Thyroid gland (tissue), 4 donors: Measurements from ENCODE around the gene CAGE1. TPM values are rescaled to one million over a fixed set of nuclear protein-coding genes. Genes with fewer than 3 reads are reported as not detected.

Experiments
- DNase-seq, 2 donors: peaks; one replicate each; pipeline ENCODE4 v3.0.0-alpha.2; 2019
- H3K27ac ChIP-seq, 3 donors: fragments of 200-600 bp; sonication (generic); 1 replicate in 2 of 3; 2 replicates in 1 of 3; pipeline ENCODE4 v1.5.1; 2016 to 2019; ENCODE audit warnings: mild to moderate bottlenecking in 1 of 3, moderate library complexity in 1 of 3
- H3K27me3 ChIP-seq: fragments of 200-600 bp; sonication (generic); one replicate; pipeline ENCODE4 v1.5.1; 2019
- H3K36me3 ChIP-seq, 2 donors: fragments of 200-600 bp; sonication (generic); one replicate each; pipeline ENCODE4 v1.5.1; 2016 to 2019
- H3K4me1 ChIP-seq, 2 donors: fragments of 200-600 bp; sonication (generic); one replicate each; pipeline ENCODE4 v1.5.1; 2017 to 2019
- H3K4me3 ChIP-seq, 3 donors: fragments of 200-600 bp; sonication (generic); replicated peaks in 1 of 3; 1 replicate in 2 of 3; 2 replicates in 1 of 3; pipeline ENCODE4 v1.5.1; 2016; ENCODE audit warnings: mild to moderate bottlenecking in 1 of 3
- H3K9me3 ChIP-seq: fragments of 200-600 bp; sonication (generic); one replicate; pipeline ENCODE4 v1.5.1; 2017
- CTCF ChIP-seq, 6 experiments: fragments of 200-600 bp in 3 of 6; fragments of 450-650 bp in 3 of 6; sonication (generic) in 3 of 6; IDR thresholded peaks; one replicate each; pipeline ENCODE4 v1.5.1; 2016 to 2019; ENCODE audit warnings: antibody characterized with exemption in 6 of 6, mild to moderate bottlenecking in 2 of 6, inconsistent platforms in 1 of 6, moderate library complexity in 1 of 6
- POLR2A ChIP-seq, 2 donors: fragments of 450-650 bp; IDR thresholded peaks; one replicate each; pipeline ENCODE4 v1.6.1; 2017; ENCODE audit warnings: antibody characterized with exemption in 2 of 2, mild to moderate bottlenecking in 2 of 2, moderate library complexity in 1 of 2
- WGBS, 2 donors: methylation state at CpG; one replicate each; pipeline ENCODE4 v1.1.5; 2017; 5-methylcytosine and 5-hydroxymethylcytosine counted together
- intact Hi-C: fragments of 100-400 bp; cut with DNase I; formaldehyde crosslinking; loops from one replicate; pipeline ENCODE4 v1.15.1; 2023
- total RNA-seq, 4 donors: library from RNA; depleted of rRNA; stranded (reverse); fragments of >200 nt; gene quantifications; one replicate each; pipeline ENCODE4 v1.2.3, GENCODE V29; 2016

The CAGE1 gene
- total RNA-seq, 4 donors from 2014 or later, result 0.20 TPM; not detected in 3

DNA sequence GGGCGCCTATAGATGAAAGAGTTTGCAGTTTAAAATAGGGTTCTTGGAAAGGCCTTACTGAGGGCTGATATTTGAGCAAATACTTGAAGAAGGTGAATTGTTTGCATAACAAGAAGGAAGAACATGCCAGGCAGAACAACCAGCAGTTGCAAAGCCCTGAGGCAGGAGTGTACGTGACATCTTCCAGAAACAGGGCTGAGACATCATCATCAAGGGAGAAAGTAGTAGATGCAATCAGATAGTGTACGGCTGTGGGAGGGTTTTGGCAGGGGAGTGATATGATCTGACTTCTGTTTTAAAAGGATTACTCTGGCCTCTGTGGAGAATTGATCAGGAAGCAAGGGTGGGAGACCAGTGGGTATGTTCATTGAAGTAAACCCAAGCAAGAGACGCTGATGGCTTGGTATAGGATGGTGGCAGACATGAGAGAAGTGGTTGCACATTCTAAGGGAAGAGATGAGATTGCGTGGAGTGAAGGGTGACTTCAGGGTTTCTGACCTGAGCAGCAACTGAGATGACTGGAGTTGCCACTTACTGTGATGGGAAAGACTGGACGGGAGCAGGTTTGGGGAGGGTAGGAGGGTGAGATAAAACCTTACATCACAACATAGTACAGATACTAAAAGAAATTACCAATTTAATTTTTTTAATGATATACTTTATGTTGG, 28.8 kb upstream of the CAGE1 start:
- Histone ChIP-seq H3K4me3 (no peak overlapping the region), H3K27me3 (no peaks in the 10 kb centered on the region), H3K27ac (no peak overlapping the region), H3K4me1 (peaks cover 0 to 3% of the 10 kb centered on the region in 2 donors), H3K36me3 (peaks cover 36 to 43% of the 10 kb centered on the region in 2 donors), H3K9me3 (no peaks in the 10 kb centered on the region)
- 89 to 91% methylated on average over 6 of the region's 6 CpGs for WGBS, 2 donors
- TF ChIP-seq CTCF (IDR thresholded peaks at IDR 0.05) (no peak), POLR2A (IDR thresholded peaks at IDR 0.05) (no peak)
- intact Hi-C loops, result no loop called here
- DNase-seq, result no peak

- no peak for TF ChIP-seq POLR2A (IDR thresholded peaks at IDR 0.05)
- TF ChIP-seq CTCF (IDR thresholded peaks at IDR 0.05), result no peak
- intact Hi-C loops, result no loop called here
- DNase-seq, result no peak
- Histone ChIP-seq H3K27me3 (no peaks in the 10 kb centered on the region), H3K36me3 (peaks cover 36 to 43% of the 10 kb centered on the region in 2 donors), H3K27ac (no peak overlapping the region), H3K4me1 (peaks cover 0 to 4% of the 10 kb centered on the region in 2 donors), H3K4me3 (no peak overlapping the region), H3K9me3 (no peaks in the 10 kb centered on the region)
- WGBS, 2 donors, result 85 to 91% methylated on average over 2 of the region's 2 CpGs
Observed at GRCh38 chr6:7417684-7418083, 28.1 kb upstream of the CAGE1 start.

DNA sequence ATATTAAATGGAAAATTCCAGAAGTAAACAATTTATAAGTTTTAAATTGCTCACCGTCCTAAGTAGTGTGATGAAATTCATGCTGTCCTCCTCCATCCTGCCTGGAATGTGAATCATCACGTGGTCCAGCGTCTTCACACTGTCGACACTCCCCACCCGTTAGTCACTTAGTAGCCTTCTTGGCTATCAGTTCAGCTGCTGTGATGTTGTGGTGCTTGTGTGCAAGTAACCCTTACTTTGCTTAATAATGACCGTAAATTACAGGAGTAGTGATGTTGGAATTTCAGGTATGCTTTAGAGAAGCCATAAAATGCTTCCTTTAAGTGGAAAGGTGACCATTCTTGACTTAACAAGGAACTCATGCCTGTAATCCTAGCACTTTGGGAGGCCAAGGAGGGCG, 25.3 kb upstream of the CAGE1 start:
- H3K27ac ChIP-seq, result no peak overlapping the region
- H3K4me1 ChIP-seq, result peaks cover 0 to 4% of the 10 kb centered on the region in 2 donors
- peaks cover 58 to 63% of the 10 kb centered on the region in 2 donors for H3K36me3 ChIP-seq
- WGBS, 2 donors, result 84 to 90% methylated on average over 7 of the region's 7 CpGs
- H3K9me3 ChIP-seq, result no peaks in the 10 kb centered on the region
- intact Hi-C loops, result no loop called here
- H3K4me3 ChIP-seq, result no peak overlapping the region
- no peak for TF ChIP-seq POLR2A (IDR thresholded peaks at IDR 0.05)
- TF ChIP-seq CTCF (IDR thresholded peaks at IDR 0.05), result no peak
- H3K27me3 ChIP-seq, result no peaks in the 10 kb centered on the region
- DNase-seq, result no peak

DNA sequence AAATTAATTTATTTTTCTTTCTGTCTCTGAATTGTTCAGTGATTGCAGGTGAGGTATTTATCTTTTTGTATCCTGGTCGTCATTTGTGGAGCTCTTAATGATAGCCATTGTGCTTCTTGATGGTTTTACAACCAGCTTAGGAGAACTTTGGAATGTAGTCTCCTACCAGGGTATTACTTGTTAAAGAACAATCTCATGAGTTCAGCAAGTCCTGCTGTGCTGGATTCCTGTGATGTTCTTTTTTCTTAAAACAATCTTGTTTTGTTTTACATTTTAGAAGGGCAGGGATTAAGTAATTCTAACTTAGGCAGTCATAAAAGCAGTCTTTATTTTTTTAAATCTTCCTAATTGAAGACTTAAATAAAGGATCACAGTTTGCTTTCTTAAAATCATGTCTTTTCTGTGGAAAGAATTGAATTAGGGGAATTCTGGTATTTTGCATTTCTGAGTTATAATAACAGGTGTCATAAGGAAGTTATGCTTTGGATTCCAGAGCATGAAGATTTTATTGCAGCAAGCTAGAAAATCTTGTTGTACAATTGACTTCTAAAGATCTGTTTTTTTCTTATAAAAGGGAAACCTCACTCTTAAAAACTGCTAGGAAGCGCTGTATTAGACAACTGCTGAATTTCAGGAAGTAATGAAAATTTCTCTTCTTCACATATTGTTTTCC, 23.7 kb upstream of the CAGE1 start:
- H3K27me3 ChIP-seq, result no peaks in the 10 kb centered on the region
- intact Hi-C loops, result no loop called here
- no peak for DNase-seq
- peaks cover 58 to 61% of the 10 kb centered on the region in 2 donors for H3K36me3 ChIP-seq
- peaks cover 0 to 4% of the 10 kb centered on the region in 2 donors for H3K4me1 ChIP-seq
- no peak overlapping the region for H3K4me3 ChIP-seq
- no peaks in the 10 kb centered on the region for H3K9me3 ChIP-seq
- H3K27ac ChIP-seq, result peak overlapping the region in 2 of 3 donors; percentile 15 to 49
- TF ChIP-seq POLR2A (IDR thresholded peaks at IDR 0.05) (no peak), CTCF (IDR thresholded peaks at IDR 0.05) (no peak)
- WGBS, 2 donors, result 69 to 76% methylated on average over 2 of the region's 2 CpGs

DNA sequence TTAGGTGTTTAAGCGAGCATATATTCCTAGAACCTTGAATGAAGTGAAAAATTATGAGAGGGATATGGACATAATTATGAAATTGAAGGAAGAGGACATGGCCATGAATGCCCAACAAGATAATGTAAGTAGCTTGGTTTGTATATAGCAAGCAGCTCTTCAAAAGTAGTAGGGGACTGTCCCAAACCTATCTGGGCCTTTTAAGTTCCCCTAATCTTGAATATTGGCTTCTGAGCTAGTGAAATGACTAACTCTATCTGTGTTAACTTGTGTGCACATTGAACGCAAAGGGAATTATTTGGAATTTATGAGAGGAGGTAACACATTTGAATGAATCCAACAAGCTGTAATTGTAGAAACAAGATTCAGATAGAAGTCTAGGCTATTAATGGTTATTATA, 21.8 kb upstream of the CAGE1 start:
- no peaks in the 10 kb centered on the region for H3K9me3 ChIP-seq
- 91 to 93% methylated on average over 2 of the region's 2 CpGs for WGBS, 2 donors
- H3K4me1 ChIP-seq, result peaks cover 0 to 4% of the 10 kb centered on the region in 2 donors
- peaks cover 43% of the 10 kb centered on the region in 2 donors for H3K36me3 ChIP-seq
- H3K27me3 ChIP-seq, result no peaks in the 10 kb centered on the region
- no peak for DNase-seq
- no peak overlapping the region for H3K4me3 ChIP-seq
- intact Hi-C loops, result no loop called here
- H3K27ac ChIP-seq, result no peak overlapping the region
- TF ChIP-seq CTCF (IDR thresholded peaks at IDR 0.05) (no peak), POLR2A (IDR thresholded peaks at IDR 0.05) (no peak)
